Tibial nerve (tissue), 4 donors: ENCODE measurements around the gene FAM170B. TPM values are rescaled to one million over a fixed set of nuclear protein-coding genes. Genes with fewer than 3 reads are reported as not detected.

ENCODE experiments used
- DNase-seq, 2 donors: peaks; one replicate each; pipeline ENCODE4 v3.0.0-alpha.2; 2019; ENCODE audit warnings: low spot score in 2 of 2
- H3K27ac ChIP-seq, 4 donors: fragments of 200-600 bp; sonication (generic) in 3 of 4; one replicate each; pipeline ENCODE4 v1.5.1; 2017 to 2019; ENCODE audit warnings: mild to moderate bottlenecking in 1 of 4
- H3K27me3 ChIP-seq, 2 donors: fragments of 200-600 bp; sonication (generic) in 1 of 2; one replicate each; pipeline versions ENCODE4 v1.5.1 to v1.6.0; 2017 to 2019
- H3K36me3 ChIP-seq, 3 donors: fragments of 200-600 bp; sonication (generic); one replicate each; pipeline ENCODE4 v1.5.1; 2018 to 2019
- H3K4me1 ChIP-seq, 4 donors: fragments of 200-600 bp; sonication (generic) in 3 of 4; one replicate each; pipeline ENCODE4 v1.5.1; 2017 to 2019
- H3K4me3 ChIP-seq, 4 donors: fragments of 200-600 bp; sonication (generic) in 3 of 4; one replicate each; pipeline ENCODE4 v1.5.1; 2017 to 2019; ENCODE audit warnings: mild to moderate bottlenecking in 1 of 4, moderate library complexity in 1 of 4
- H3K9me3 ChIP-seq, 4 donors: fragments of 200-600 bp; sonication (generic) in 3 of 4; one replicate each; pipeline ENCODE4 v1.5.1; 2017 to 2019
- CTCF ChIP-seq, 5 experiments: fragments of 200-600 bp in 3 of 5; fragments of 450-650 bp in 2 of 5; sonication (generic) in 3 of 5; IDR thresholded peaks; one replicate each; pipeline ENCODE4 v1.5.1; 2016 to 2019; ENCODE audit warnings: antibody characterized with exemption in 5 of 5, mild to moderate bottlenecking in 3 of 5, moderate library complexity in 2 of 5
- EP300 ChIP-seq, 2 donors: sonication (generic); formaldehyde crosslinking; IDR thresholded peaks; one replicate each; pipeline ENCODE4 v1.6.1; 2017; ENCODE audit warnings: antibody characterized with exemption in 2 of 2, mild to moderate bottlenecking in 1 of 2
- POLR2A ChIP-seq, 2 donors: fragments of 450-650 bp; IDR thresholded peaks; one replicate each; pipeline ENCODE4 v1.6.1; 2017; ENCODE audit warnings: antibody characterized with exemption in 2 of 2, mild to moderate bottlenecking in 2 of 2, moderate library complexity in 2 of 2
- WGBS, 2 donors: methylation state at CpG; one replicate each; pipeline ENCODE4 v1.1.5; 2018; 5-methylcytosine and 5-hydroxymethylcytosine counted together
- total RNA-seq, 4 donors: library from RNA; depleted of rRNA; stranded (reverse); fragments of >200 nt; gene quantifications; one replicate each; pipeline ENCODE4 v1.1.0, GENCODE V29; 2016

FAM170B gene
- total RNA-seq, 4 donors from 2014 or later, result 0.63 TPM; not detected in 3

- H3K9me3 ChIP-seq, result no peaks in the 10 kb centered on the region
- H3K27ac ChIP-seq, result no peak overlapping the region
- H3K4me1 ChIP-seq, result peaks cover 0 to under 1% (median 0%) of the 10 kb centered on the region in 4 donors
- no peak overlapping the region for H3K4me3 ChIP-seq
- no peak for TF ChIP-seq EP300 (IDR thresholded peaks at IDR 0.05)
- no peak for TF ChIP-seq CTCF (IDR thresholded peaks at IDR 0.05)
- no peak for TF ChIP-seq POLR2A (IDR thresholded peaks at IDR 0.05)
- H3K36me3 ChIP-seq, result no peaks in the 10 kb centered on the region
- WGBS, 2 donors, result 84 to 85% methylated on average over 3 of the region's 3 CpGs
- no peaks in the 10 kb centered on the region for H3K27me3 ChIP-seq
- no peak for DNase-seq
Measured at GRCh38 chr10:49120911-49121310, 12.9 kb downstream of the FAM170B start.

- TF ChIP-seq POLR2A (IDR thresholded peaks at IDR 0.05) (no peak), EP300 (IDR thresholded peaks at IDR 0.05) (no peak), CTCF (IDR thresholded peaks at IDR 0.05) (no peak)
- no peak for DNase-seq
- no peaks in the 10 kb centered on the region for H3K27me3 ChIP-seq
- H3K9me3 ChIP-seq, result no peaks in the 10 kb centered on the region
- H3K4me3 ChIP-seq, result no peak overlapping the region
- no peaks in the 10 kb centered on the region for H3K36me3 ChIP-seq
- H3K4me1 ChIP-seq, result peaks cover 0 to 5% (median 0%) of the 10 kb centered on the region in 4 donors
- 57 to 65% methylated on average over 3 of the region's 3 CpGs for WGBS, 2 donors
- H3K27ac ChIP-seq, result no peak overlapping the region
Measured at GRCh38 chr10:49119746-49120145, 14.1 kb downstream of the FAM170B start.

GRCh38 chr10:49118430-49119074 lies 15.3 kb downstream of the FAM170B start:
- H3K9me3 ChIP-seq, result no peaks in the 10 kb centered on the region
- no peaks in the 10 kb centered on the region for H3K36me3 ChIP-seq
- no peak overlapping the region for H3K27ac ChIP-seq
- H3K27me3 ChIP-seq, result no peaks in the 10 kb centered on the region
- DNase-seq, result no peak
- 61 to 62% methylated on average over 6 of the region's 6 CpGs for WGBS, 2 donors
- H3K4me3 ChIP-seq, result no peak overlapping the region
- TF ChIP-seq EP300 (IDR thresholded peaks at IDR 0.05) (no peak), POLR2A (IDR thresholded peaks at IDR 0.05) (no peak), CTCF (IDR thresholded peaks at IDR 0.05) (no peak)
- H3K4me1 ChIP-seq, result peaks cover 0 to 17% (median 0%) of the 10 kb centered on the region in 4 donors

GRCh38 chr10:49117376-49118070 lies 16.3 kb downstream of the FAM170B start:
- Histone ChIP-seq H3K9me3 (no peaks in the 10 kb centered on the region), H3K36me3 (no peaks in the 10 kb centered on the region), H3K4me1 (peaks cover 0 to 26% (median 0%) of the 10 kb centered on the region in 4 donors), H3K4me3 (no peak overlapping the region), H3K27me3 (no peaks in the 10 kb centered on the region), H3K27ac (no peak overlapping the region)
- TF ChIP-seq EP300 (IDR thresholded peaks at IDR 0.05), result no peak
- no peak for TF ChIP-seq CTCF (IDR thresholded peaks at IDR 0.05)
- WGBS, 2 donors, result 66 to 83% methylated on average over 4 of the region's 4 CpGs
- no peak for DNase-seq
